Activated CD4-positive, alpha-beta T cell treated with anti-CD3 and anti-CD28 coated beads, Interleukin-10, Interleukin-2, amounts not matched to agents 100 ng/mL and 50 ng/mL, durations not matched to agents 16 hours and 8 hours (primary cell): ENCODE results near the gene MEGF6.

Experiments
- DNase-seq: peaks from one replicate; pipeline ENCODE4 v3.0.0-alpha.2; 2020

The MEGF6 gene

DNA sequence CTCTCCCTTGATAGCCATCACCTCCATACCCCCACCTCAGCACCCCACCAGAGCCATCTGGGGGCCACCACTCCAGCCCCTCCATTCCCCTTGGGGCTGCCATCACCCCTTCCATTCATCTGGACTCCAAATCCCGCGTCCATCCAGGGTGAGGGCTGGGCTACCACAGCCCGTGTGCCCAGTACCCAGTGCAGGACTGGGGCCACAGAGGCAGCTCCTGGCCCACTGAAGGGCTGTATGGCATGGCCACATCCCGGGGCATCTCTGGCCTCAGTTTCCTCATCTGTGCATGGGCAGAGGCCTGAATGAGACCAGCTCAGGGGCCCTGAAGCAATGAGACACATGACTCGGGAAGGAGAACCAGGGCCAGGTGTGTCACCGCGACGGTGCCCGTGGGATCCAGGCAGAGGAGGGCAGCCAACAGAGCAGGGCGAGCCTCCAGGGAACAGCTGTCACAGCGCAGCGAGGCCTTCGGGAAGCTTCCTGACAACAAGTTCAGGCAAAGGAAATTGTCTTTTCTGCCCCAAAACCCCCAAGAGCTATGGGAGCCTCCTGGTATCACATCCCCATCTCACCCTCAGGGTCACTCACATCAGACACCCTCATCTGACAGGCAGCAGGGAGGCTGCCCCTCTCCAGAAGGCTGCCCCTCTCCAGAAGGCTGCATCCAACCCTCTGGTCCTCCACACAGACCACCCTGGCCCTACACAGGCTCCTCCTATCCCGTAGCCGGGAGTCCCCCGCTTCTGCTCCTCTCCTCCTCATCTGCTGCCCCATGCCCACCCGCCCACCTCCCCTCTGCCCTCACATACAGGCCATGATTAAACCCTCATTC lies 76.3 kb downstream of the MEGF6 start:
- DNase-seq = no peak

DNA sequence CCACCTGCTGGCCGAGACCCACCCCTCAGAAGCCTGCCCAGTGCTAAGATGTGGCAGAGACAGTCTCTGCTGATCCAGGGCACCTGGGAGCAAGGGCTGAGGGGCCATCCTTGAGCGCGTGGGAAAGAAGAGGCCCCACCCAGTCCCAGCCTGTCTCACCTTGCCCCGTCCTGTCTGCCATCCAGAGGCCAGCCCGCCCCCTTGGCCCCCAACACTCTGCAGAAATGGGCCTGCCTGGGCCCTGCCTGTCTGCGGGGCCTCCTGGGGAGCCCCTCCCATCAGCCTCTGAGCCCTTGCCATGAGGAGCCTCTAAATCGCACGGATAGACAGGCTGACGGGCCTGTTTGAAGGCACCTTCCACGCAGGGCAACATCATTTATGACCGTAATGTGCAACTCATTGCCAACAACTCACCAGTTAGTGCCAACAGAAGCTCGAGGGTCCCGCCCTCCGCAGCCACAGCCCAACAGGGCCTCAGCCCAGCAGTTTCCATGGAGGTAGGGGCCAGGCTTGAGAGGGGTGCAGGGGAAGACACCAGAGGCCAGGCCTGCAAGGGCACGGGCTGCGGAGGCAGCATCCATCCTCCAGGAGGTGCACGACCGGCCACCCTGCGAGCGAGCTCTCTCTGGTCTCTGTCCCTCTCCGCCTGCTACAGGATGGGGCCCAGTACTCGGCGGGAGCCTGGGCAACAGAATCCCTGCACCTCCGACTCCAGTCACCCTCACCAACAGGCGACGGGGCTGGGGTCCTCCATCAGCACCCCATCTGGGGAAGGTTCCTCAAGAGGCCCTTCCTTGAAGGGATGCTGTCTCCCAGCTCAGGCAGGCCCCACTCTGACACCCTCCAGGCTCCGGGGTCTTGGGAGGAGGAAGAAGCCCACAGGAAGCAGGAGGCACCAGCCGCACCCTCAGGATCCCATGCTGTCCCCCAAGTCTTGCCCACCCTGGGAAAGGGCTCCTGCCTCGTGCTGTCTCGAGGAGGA lies 78.0 kb downstream of the MEGF6 start:
- no peak for DNase-seq

GRCh38 chr1:3531928-3532327 lies 79.4 kb downstream of the MEGF6 start:
- DNase-seq = no peak

DNA sequence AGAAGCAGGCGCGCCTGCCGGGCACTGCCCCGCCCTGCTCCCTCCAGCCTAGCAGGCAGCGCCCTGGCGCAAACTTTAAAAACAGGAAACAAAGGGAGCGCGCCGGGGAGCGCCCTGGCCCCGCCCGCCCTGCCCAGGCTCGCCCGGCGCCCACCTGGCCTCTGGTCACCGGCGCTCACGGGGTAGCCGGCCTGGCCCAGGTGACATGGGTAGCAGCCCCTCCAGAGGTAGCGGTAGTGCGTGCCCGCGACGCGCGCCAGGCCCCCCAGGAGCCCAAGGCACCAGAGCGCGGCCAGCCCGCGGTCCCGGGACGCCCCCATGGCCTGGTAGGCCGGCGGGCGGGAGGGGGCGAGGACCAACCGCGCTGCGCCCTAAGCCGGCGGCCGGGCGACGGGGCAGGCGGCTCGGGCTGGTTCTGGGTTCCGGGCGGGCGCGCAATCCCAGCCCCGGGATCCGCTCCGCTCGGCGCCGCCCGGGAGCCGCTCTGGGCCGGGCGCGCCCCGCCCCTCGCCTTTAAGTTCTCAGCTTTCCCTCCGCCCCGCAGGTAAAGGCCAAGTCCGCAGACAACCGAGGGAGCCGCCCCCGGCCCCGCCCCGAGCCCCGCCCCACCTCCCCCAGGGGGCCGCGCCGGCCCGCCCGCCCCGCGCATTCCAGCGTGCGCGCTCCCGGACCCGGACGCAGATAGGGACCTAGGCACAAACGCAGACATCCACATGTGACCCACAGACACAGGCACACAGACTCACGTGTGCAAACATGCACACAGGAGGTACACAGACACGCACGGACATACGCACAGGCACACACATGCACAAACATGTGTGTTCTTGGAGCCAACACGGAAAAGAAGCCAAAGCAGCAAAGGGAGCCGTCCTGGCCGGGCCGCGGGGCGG lies 80.1 kb downstream of the MEGF6 start:
- DNase-seq = peak; percentile 57

- no peak for DNase-seq
Measured at GRCh38 chr1:3530086-3530925, 81.0 kb downstream of the MEGF6 start.

GRCh38 chr1:3529099-3529729 lies 82.1 kb downstream of the MEGF6 start:
- no peak for DNase-seq

DNA sequence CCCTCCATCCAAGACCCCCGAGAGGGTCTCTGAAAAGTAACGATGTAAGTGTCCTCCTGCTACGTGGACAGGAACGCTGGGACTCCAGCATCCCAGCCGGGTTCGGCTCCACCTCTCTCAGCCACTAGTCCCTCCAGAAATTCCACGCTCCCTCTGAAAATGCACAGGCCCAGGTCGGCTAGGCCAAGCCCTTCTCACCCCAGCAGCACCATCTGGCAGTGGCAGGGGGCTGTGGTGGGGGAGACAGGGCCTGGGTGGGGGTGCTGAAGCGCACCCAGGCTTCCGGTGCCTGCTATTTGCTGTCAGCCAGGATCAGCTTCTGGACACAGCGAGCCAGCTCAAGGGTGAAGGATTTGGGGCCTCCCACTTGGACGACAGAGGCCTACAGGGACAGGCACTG lies 83.5 kb downstream of the MEGF6 start:
- no peak for DNase-seq

- no peak for DNase-seq
Measured at GRCh38 chr1:3525551-3526482, 85.5 kb downstream of the MEGF6 start.

- no peak for DNase-seq
Measured at GRCh38 chr1:3524556-3525203, 86.6 kb downstream of the MEGF6 start.

- no peak for DNase-seq
Measured at GRCh38 chr1:3523980-3524379, 87.3 kb downstream of the MEGF6 start.

- no peak for DNase-seq
Measured at GRCh38 chr1:3522564-3523265, 88.6 kb downstream of the MEGF6 start.

DNA sequence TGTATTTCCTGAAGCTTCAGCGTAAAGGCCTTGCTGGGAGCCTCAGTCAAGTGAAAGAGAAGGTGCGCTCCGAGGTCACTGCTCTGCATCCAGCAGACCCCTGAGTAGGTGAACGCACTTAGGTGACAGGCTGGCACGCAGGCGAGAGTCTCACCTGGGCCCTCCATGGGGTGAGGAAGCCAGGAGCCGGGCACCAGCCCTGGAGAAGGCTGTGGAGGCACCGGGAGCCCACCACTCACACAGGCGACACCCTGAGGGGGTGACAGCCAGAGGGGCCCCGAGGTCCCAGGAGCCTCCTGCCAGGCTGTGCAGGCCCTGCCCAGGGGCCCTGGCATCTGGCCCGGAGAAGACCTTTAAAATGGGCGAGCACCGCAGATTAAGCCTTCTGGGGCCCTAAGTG lies 89.2 kb downstream of the MEGF6 start:
- no peak for DNase-seq

DNA sequence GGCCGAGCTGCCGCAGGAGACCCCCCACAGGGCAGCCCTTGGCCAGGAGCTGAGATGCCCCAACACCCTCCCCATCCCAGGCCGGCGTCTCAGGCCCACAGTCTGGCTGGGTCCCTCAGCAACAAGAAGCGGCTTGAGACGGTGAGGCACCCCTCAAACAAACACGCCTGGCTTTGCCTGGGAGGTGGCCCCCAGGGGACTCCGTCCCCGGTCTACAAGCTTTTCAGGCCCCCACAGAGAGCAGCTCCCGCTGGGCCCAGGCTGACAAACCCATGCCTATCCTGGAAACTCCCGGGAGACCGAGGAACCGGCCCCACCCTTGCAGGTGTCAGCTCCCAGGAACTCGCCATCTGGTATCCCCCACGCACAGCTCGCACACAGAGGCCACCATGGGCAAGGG lies 89.9 kb downstream of the MEGF6 start:
- DNase-seq = no peak

DNA sequence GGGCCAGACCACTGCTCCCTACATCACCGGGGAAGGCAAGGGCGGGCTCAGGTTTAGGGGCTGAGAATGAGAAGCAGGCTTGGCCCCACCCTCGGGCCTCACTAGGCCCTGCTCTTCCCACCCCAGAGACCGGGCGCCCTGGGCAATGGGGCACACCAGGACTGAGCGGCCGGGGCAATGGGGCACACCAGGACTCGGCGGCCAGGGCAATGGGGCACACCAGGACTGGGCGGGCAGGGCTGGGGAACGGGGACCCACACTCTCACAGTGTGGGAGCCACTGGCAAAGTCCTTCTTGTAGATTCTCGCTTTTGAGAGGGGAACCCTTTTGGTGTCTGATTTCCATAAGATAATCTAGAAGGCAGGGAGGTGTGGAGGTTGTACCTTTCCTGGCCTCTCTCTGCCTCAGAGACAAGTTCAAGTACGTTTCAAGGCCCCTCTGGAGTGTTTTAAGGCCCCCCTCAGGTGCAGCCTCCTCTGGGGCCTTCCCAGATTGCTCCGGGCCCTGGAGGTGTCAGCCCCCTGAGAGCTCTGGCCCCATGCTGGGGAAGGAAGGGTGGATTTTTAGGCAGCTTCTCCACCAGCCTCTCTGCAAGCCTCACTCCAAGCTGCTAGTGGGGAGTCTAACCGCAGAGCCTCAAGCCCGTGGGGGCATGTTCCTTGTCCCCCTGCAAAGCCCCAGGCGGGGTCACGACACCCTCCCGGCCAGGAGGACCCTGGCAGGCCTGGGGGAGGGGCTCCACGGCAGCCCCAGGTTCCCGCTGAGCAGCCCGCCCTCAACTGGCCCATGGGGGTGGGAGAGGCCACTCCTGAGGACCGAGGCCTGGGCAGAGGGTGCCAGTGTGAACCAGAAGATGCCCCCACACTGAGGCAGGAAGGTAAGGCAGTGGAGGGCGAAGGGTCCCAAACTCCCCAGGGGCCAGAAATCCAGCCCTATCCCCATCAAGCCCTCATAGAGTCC lies 90.6 kb downstream of the MEGF6 start:
- no peak for DNase-seq

- DNase-seq = no peak
Measured at GRCh38 chr1:3519301-3519885, 91.9 kb downstream of the MEGF6 start.

- DNase-seq = no peak
Measured at GRCh38 chr1:3518756-3519155, 92.6 kb downstream of the MEGF6 start.

DNA sequence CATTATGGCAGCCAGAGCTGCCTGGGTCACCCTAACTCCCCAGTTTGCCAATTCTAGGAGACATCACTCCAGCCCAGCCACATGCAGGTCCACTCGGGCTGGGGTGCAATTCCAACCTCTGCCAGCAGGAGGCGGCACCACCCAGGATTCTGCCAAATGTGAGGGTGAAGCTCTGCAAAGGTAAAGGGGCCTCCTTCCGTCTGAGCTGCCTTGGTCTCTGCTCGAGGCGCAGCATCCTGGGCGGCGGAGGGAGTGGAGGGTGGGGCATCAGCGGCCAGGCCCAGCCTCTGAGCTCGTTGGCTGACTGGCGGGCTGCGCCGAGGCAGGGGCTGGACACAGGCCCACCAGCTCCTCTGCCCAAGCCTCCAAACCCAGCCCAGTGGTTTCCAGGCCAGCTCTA lies 93.1 kb downstream of the MEGF6 start:
- no peak for DNase-seq
